Right lobe of liver (tissue), 4 donors: ENCODE results near the gene HK1.

ENCODE experiments used
- POLR2A ChIP-seq: fragments of 450-650 bp; IDR thresholded peaks from one replicate; pipeline ENCODE4 v1.6.1; 2017; ENCODE audit warnings: antibody characterized with exemption, mild to moderate bottlenecking
- TF ChIP-seq, protein P1 (sequence below), 4 donors: fragments of 200-600 bp in 3 of 4; fragments of 450-650 bp in 1 of 4; IDR thresholded peaks; one replicate each; pipeline versions ENCODE4 v1.5.1 to v1.8.0; 2016 to 2022; ENCODE audit warnings: antibody characterized with exemption in 4 of 4, mild to moderate bottlenecking in 2 of 4
- donor health status: DM: no; HTN: no; CAD: no.
- donor health status: DM: no; HTN: no; CAD: no.
- donor health status: DM: no; HTN: yes; CAD: no.

DNA sequence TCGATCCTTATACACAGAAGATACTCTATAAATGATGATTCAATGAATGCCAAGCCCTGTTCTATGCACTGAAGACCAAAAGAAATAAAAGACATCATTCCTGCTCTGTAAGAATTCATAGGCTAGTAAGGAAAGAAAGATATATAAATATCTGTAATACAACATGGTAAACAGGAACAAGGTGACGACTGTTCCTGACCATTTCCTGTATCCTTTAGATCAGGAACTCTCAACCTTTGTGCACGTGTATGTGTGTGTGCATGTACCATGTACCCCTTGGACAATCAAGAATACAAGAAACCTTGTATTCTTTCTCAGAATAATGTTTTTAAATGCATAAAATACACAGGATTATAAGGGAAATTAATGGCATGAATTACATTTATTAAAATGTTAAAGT, 7.3 kb upstream of the HK1 start:
- TF ChIP-seq, protein P1, sequence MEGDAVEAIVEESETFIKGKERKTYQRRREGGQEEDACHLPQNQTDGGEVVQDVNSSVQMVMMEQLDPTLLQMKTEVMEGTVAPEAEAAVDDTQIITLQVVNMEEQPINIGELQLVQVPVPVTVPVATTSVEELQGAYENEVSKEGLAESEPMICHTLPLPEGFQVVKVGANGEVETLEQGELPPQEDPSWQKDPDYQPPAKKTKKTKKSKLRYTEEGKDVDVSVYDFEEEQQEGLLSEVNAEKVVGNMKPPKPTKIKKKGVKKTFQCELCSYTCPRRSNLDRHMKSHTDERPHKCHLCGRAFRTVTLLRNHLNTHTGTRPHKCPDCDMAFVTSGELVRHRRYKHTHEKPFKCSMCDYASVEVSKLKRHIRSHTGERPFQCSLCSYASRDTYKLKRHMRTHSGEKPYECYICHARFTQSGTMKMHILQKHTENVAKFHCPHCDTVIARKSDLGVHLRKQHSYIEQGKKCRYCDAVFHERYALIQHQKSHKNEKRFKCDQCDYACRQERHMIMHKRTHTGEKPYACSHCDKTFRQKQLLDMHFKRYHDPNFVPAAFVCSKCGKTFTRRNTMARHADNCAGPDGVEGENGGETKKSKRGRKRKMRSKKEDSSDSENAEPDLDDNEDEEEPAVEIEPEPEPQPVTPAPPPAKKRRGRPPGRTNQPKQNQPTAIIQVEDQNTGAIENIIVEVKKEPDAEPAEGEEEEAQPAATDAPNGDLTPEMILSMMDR (IDR thresholded peaks at IDR 0.05): no peak
- no peak for TF ChIP-seq POLR2A
